ENCODE results near the gene NTM.
"Not testable (repeated sequence)": the region's sequence is repeated elsewhere in the genome, so short reads cannot be mapped to it uniquely, and the experiment has no call there.

Gene NTM

DNA sequence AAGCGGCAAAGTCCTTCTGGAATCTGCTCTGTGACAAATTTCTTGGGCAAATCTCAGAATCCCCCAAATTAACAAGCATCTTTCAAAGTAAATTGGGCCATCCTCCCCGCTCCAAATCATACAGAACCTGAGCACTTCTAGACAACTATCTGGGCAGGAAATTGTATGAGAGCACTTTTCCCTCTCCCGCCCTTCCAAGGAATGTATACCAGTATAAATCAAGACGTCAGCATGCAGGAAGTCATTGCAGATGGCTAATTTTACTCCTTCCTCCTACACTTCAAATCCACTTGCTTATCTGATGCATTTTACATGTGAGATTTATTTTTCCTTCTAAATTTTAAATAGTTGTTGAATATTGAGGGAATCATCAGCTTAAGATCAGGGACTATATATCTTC is 52.1 kb downstream of the NTM start:
- Histone ChIP-seq H3K9me3 (replicated peaks in 1 of 2; ENCODE audit: control insufficient read depth in 2 of 2, insufficient read depth in 1 of 2, low read depth in 1 of 2, low read length in 2 of 2) (no peaks in the 10 kb centered on the region), H2BK15ac (ENCODE audit: low read length) (no peak overlapping the region), H2AK5ac (ENCODE audit: low read depth, low read length) (no peak overlapping the region), H3K4me3 (ENCODE audit: low read length in 2 of 2) (no peak overlapping the region), H3K4me1 (ENCODE audit: control insufficient read depth in 2 of 2, insufficient read depth in 1 of 2, low read depth in 1 of 2, low read length in 2 of 2) (peaks cover 0 to 7% of the 10 kb centered on the region in 2 donors), H3K79me1 (ENCODE audit: low read depth, low read length) (no peaks in the 10 kb centered on the region), H2BK12ac (ENCODE audit: low read length) (no peak overlapping the region), H3K23ac (ENCODE audit: low read depth, low read length, poor library complexity) (no peak overlapping the region), H2BK120ac (ENCODE audit: low read depth, low read length) (no peak overlapping the region), H2AFZ (ENCODE audit: low read length) (no peak overlapping the region), H3K4me2 (ENCODE audit: insufficient read depth, low read length, poor library complexity, severe bottlenecking) (no peak overlapping the region), H3K18ac (ENCODE audit: low read length) (no peak overlapping the region), H4K8ac (ENCODE audit: low read depth, low read length) (no peak overlapping the region), H3K14ac (ENCODE audit: low read length) (no peak overlapping the region), H3K9ac (ENCODE audit: low read depth, low read length, poor library complexity) (no peak overlapping the region), H3K27ac (replicated peaks; ENCODE audit: low read length) (no peak overlapping the region), H3K36me3 (replicated peaks in 1 of 2; ENCODE audit: control insufficient read depth in 2 of 2, insufficient read depth in 2 of 2, low read length in 2 of 2) (no peaks in the 10 kb centered on the region), H4K91ac (ENCODE audit: low read depth, low read length, poor library complexity) (no peak overlapping the region), H3K27me3 (ENCODE audit: control insufficient read depth in 3 of 3, insufficient read depth in 3 of 3, low read depth in 1 of 3, low read length in 3 of 3) (no peaks in the 10 kb centered on the region), H2BK5ac (ENCODE audit: low read length) (no peak overlapping the region), H3K4ac (ENCODE audit: low read length) (no peak overlapping the region)
- WGBS, 2 donors (ENCODE audit: extremely low coverage in 2 of 2, insufficient read length in 2 of 2, insufficient replicate concordance in 1 of 2): no CpG with 5 or more reads among the region's 4 CpGs
- DNase-seq (ENCODE audit: low spot score): no peak

- Histone ChIP-seq H3K4me2 (ENCODE audit: insufficient read depth, low read length, poor library complexity, severe bottlenecking) (no peak overlapping the region), H2BK120ac (ENCODE audit: low read depth, low read length) (no peak overlapping the region), H3K4me1 (ENCODE audit: control insufficient read depth in 2 of 2, insufficient read depth in 1 of 2, low read depth in 1 of 2, low read length in 2 of 2) (no peaks in the 10 kb centered on the region), H3K9ac (ENCODE audit: low read depth, low read length, poor library complexity) (no peak overlapping the region), H3K4me3 (ENCODE audit: low read length in 2 of 2) (no peak overlapping the region), H3K4ac (ENCODE audit: low read length) (no peak overlapping the region), H4K91ac (ENCODE audit: low read depth, low read length, poor library complexity) (no peak overlapping the region), H3K9me3 (replicated peaks in 1 of 2; ENCODE audit: control insufficient read depth in 2 of 2, insufficient read depth in 1 of 2, low read depth in 1 of 2, low read length in 2 of 2) (no peaks in the 10 kb centered on the region), H4K8ac (ENCODE audit: low read depth, low read length) (no peak overlapping the region), H3K18ac (ENCODE audit: low read length) (no peak overlapping the region), H2BK12ac (ENCODE audit: low read length) (no peak overlapping the region), H3K14ac (ENCODE audit: low read length) (no peak overlapping the region), H2AFZ (ENCODE audit: low read length) (no peak overlapping the region), H2AK5ac (ENCODE audit: low read depth, low read length) (no peak overlapping the region), H2BK15ac (ENCODE audit: low read length) (no peak overlapping the region), H3K23ac (ENCODE audit: low read depth, low read length, poor library complexity) (no peak overlapping the region), H3K36me3 (replicated peaks in 1 of 2; ENCODE audit: control insufficient read depth in 2 of 2, insufficient read depth in 2 of 2, low read length in 2 of 2) (no peaks in the 10 kb centered on the region), H2BK5ac (ENCODE audit: low read length) (no peak overlapping the region), H3K27me3 (ENCODE audit: control insufficient read depth in 3 of 3, insufficient read depth in 3 of 3, low read depth in 1 of 3, low read length in 3 of 3) (no peaks in the 10 kb centered on the region), H3K27ac (replicated peaks; ENCODE audit: low read length) (no peak overlapping the region), H3K79me1 (ENCODE audit: low read depth, low read length) (no peaks in the 10 kb centered on the region)
- WGBS, 2 donors (ENCODE audit: extremely low coverage in 2 of 2, insufficient read length in 2 of 2, insufficient replicate concordance in 1 of 2): no CpG with 5 or more reads among the region's 4 CpGs
- no peak for DNase-seq (ENCODE audit: low spot score)
Observed at GRCh38 chr11:131423688-131424087, 53.3 kb downstream of the NTM start.

GRCh38 chr11:131424257-131424876 is 54.0 kb downstream of the NTM start:
- H2BK120ac ChIP-seq (ENCODE audit: low read depth, low read length); H2AFZ ChIP-seq (ENCODE audit: low read length); H3K4me1 ChIP-seq (ENCODE audit: control insufficient read depth in 2 of 2, insufficient read depth in 1 of 2, low read depth in 1 of 2, low read length in 2 of 2); H3K27ac ChIP-seq (replicated peaks; ENCODE audit: low read length); H3K23ac ChIP-seq (ENCODE audit: low read depth, low read length, poor library complexity); H4K91ac ChIP-seq (ENCODE audit: low read depth, low read length, poor library complexity); H3K14ac ChIP-seq (ENCODE audit: low read length); H3K36me3 ChIP-seq (replicated peaks in 1 of 2; ENCODE audit: control insufficient read depth in 2 of 2, insufficient read depth in 2 of 2, low read length in 2 of 2); H3K27me3 ChIP-seq (ENCODE audit: control insufficient read depth in 3 of 3, insufficient read depth in 3 of 3, low read depth in 1 of 3, low read length in 3 of 3); H3K4me2 ChIP-seq (ENCODE audit: insufficient read depth, low read length, poor library complexity, severe bottlenecking); H3K4ac ChIP-seq (ENCODE audit: low read length); H3K9ac ChIP-seq (ENCODE audit: low read depth, low read length, poor library complexity); H2BK5ac ChIP-seq (ENCODE audit: low read length); H3K18ac ChIP-seq (ENCODE audit: low read length); H3K9me3 ChIP-seq (replicated peaks in 1 of 2; ENCODE audit: control insufficient read depth in 2 of 2, insufficient read depth in 1 of 2, low read depth in 1 of 2, low read length in 2 of 2); H2BK12ac ChIP-seq (ENCODE audit: low read length); H3K4me3 ChIP-seq (ENCODE audit: low read length in 2 of 2); H3K79me1 ChIP-seq (ENCODE audit: low read depth, low read length); H2BK15ac ChIP-seq (ENCODE audit: low read length); DNase-seq (ENCODE audit: low spot score); H2AK5ac ChIP-seq (ENCODE audit: low read depth, low read length); H4K8ac ChIP-seq (ENCODE audit: low read depth, low read length): not testable (repeated sequence)
- WGBS, 2 donors (ENCODE audit: extremely low coverage in 2 of 2, insufficient read length in 2 of 2, insufficient replicate concordance in 1 of 2): no CpG with 5 or more reads among the region's 8 CpGs

GRCh38 chr11:131425285-131425684 is 54.9 kb downstream of the NTM start:
- Histone ChIP-seq H2AFZ (ENCODE audit: low read length) (no peak overlapping the region), H2BK5ac (ENCODE audit: low read length) (no peak overlapping the region), H3K27ac (replicated peaks; ENCODE audit: low read length) (no peak overlapping the region), H3K9me3 (replicated peaks in 1 of 2; ENCODE audit: control insufficient read depth in 2 of 2, insufficient read depth in 1 of 2, low read depth in 1 of 2, low read length in 2 of 2) (no peaks in the 10 kb centered on the region), H3K23ac (ENCODE audit: low read depth, low read length, poor library complexity) (no peak overlapping the region), H3K4me3 (ENCODE audit: low read length in 2 of 2) (no peak overlapping the region), H2BK120ac (ENCODE audit: low read depth, low read length) (no peak overlapping the region), H3K9ac (ENCODE audit: low read depth, low read length, poor library complexity) (no peak overlapping the region), H3K4ac (ENCODE audit: low read length) (no peak overlapping the region), H3K27me3 (ENCODE audit: control insufficient read depth in 3 of 3, insufficient read depth in 3 of 3, low read depth in 1 of 3, low read length in 3 of 3) (no peaks in the 10 kb centered on the region), H3K4me2 (ENCODE audit: insufficient read depth, low read length, poor library complexity, severe bottlenecking) (no peak overlapping the region), H4K91ac (ENCODE audit: low read depth, low read length, poor library complexity) (no peak overlapping the region), H3K18ac (ENCODE audit: low read length) (no peak overlapping the region), H3K36me3 (replicated peaks in 1 of 2; ENCODE audit: control insufficient read depth in 2 of 2, insufficient read depth in 2 of 2, low read length in 2 of 2) (no peaks in the 10 kb centered on the region), H2BK12ac (ENCODE audit: low read length) (no peak overlapping the region), H3K4me1 (ENCODE audit: control insufficient read depth in 2 of 2, insufficient read depth in 1 of 2, low read depth in 1 of 2, low read length in 2 of 2) (no peaks in the 10 kb centered on the region), H2BK15ac (ENCODE audit: low read length) (no peak overlapping the region), H2AK5ac (ENCODE audit: low read depth, low read length) (no peak overlapping the region), H4K8ac (ENCODE audit: low read depth, low read length) (no peak overlapping the region), H3K14ac (ENCODE audit: low read length) (no peak overlapping the region), H3K79me1 (ENCODE audit: low read depth, low read length) (no peaks in the 10 kb centered on the region)
- WGBS, 2 donors (ENCODE audit: extremely low coverage in 2 of 2, insufficient read length in 2 of 2, insufficient replicate concordance in 1 of 2): no CpG with 5 or more reads among the region's 5 CpGs
- DNase-seq (ENCODE audit: low spot score): no peak

All from neuronal stem cell (in vitro differentiated cells).